Mesenchymal stem cell (in vitro differentiated cells and primary cell): ENCODE results near the gene NFKBIL1.
A peak's percentile ranks its signal among the peaks of the same experiment; 100 is the strongest.

Experiments
- DNase-seq: peaks from one replicate; pipeline ENCODE4 v3.0.0-alpha.2; 2013
- H2AFZ ChIP-seq: one replicate; pipeline ENCODE4 v1.6.1; 2013; ENCODE audit warnings: low read depth, mild to moderate bottlenecking, control low read depth, inconsistent platforms, low read length, moderate library complexity
- H2AK5ac ChIP-seq: 2 replicates; pipeline ENCODE4 v1.6.1; 2013; ENCODE audit warnings: low read length, moderate library complexity, mild to moderate bottlenecking, inconsistent platforms; ENCODE audit not compliant: severe bottlenecking
- H2BK120ac ChIP-seq: one replicate; pipeline ENCODE4 v1.6.1; 2013; ENCODE audit warnings: low read depth, mild to moderate bottlenecking, inconsistent platforms, low read length, moderate library complexity
- H2BK12ac ChIP-seq, 2 experiments: one replicate each; pipeline ENCODE4 v1.6.1; 2013; ENCODE audit warnings: inconsistent platforms in 2 of 2, low read length in 2 of 2, mild to moderate bottlenecking in 2 of 2, moderate library complexity in 2 of 2, control low read depth in 1 of 2
- H2BK15ac ChIP-seq: one replicate; pipeline ENCODE4 v1.6.1; 2013; ENCODE audit warnings: mild to moderate bottlenecking, low read depth, inconsistent platforms; ENCODE audit not compliant: poor library complexity, severe bottlenecking
- H2BK5ac ChIP-seq: 2 replicates; pipeline ENCODE4 v1.6.1; 2013; ENCODE audit warnings: low read depth, mild to moderate bottlenecking, low read length, control low read depth, inconsistent platforms; ENCODE audit not compliant: poor library complexity, severe bottlenecking
- H3K14ac ChIP-seq, 2 experiments: one replicate each; pipeline ENCODE4 v1.6.1; 2013; ENCODE audit warnings: inconsistent platforms in 2 of 2, low read length in 2 of 2, control low read depth in 1 of 2, mild to moderate bottlenecking in 1 of 2, moderate library complexity in 1 of 2
- H3K18ac ChIP-seq, 2 experiments: one replicate each; pipeline ENCODE4 v1.6.1; 2013; ENCODE audit warnings: inconsistent platforms in 2 of 2, low read length in 2 of 2, control low read depth in 1 of 2, low read depth in 1 of 2, mild to moderate bottlenecking in 1 of 2
- H3K23ac ChIP-seq, 2 experiments: one replicate each; pipeline ENCODE4 v1.6.1; 2013; ENCODE audit warnings: inconsistent platforms in 2 of 2, low read length in 2 of 2, mild to moderate bottlenecking in 2 of 2, moderate library complexity in 2 of 2, control low read depth in 1 of 2
- H3K27ac ChIP-seq: 2 replicates; pipeline ENCODE4 v1.5.1; 2013; ENCODE audit warnings: mild to moderate bottlenecking, moderate library complexity, low read length, control low read depth, inconsistent platforms; ENCODE audit not compliant: poor library complexity, severe bottlenecking
- H3K27me3 ChIP-seq, 2 experiments: 2 replicates each; pipeline versions ENCODE4 v1.6.1 to v1.7.0; 2013; ENCODE audit warnings: low read length in 2 of 2, mild to moderate bottlenecking in 2 of 2, moderate library complexity in 2 of 2, control low read depth in 1 of 2, inconsistent platforms in 1 of 2; ENCODE audit not compliant: control insufficient read depth in 1 of 2, insufficient read depth in 1 of 2
- H3K36me3 ChIP-seq, 2 experiments: 2 replicates each; pipeline versions ENCODE4 v1.6.1 to v1.7.0; 2013; ENCODE audit warnings: low read length in 2 of 2, control low read depth in 1 of 2, inconsistent platforms in 1 of 2, low read depth in 1 of 2, mild to moderate bottlenecking in 1 of 2; ENCODE audit not compliant: insufficient read depth in 2 of 2, control insufficient read depth in 1 of 2
- H3K4ac ChIP-seq, 2 experiments: one replicate each; pipeline ENCODE4 v1.6.1; 2013; ENCODE audit warnings: inconsistent platforms in 2 of 2, low read length in 2 of 2, mild to moderate bottlenecking in 2 of 2, moderate library complexity in 2 of 2, control low read depth in 1 of 2, low read depth in 1 of 2
- H3K4me1 ChIP-seq: 2 replicates; pipeline ENCODE4 v1.6.1; 2013; ENCODE audit warnings: low read depth, low read length, control low read depth; ENCODE audit not compliant: control insufficient read depth, insufficient read depth
- H3K4me2 ChIP-seq: 2 replicates; pipeline ENCODE4 v1.6.1; 2013; ENCODE audit warnings: low read length, mild to moderate bottlenecking, inconsistent platforms; ENCODE audit not compliant: poor library complexity, severe bottlenecking
- H3K4me3 ChIP-seq, 2 experiments: 2 replicates each; pipeline versions ENCODE4 v1.5.1 to v1.7.0; 2013; ENCODE audit warnings: low read length in 2 of 2, mild to moderate bottlenecking in 2 of 2, control low read depth in 1 of 2, low read depth in 1 of 2; ENCODE audit not compliant: insufficient read depth in 1 of 2
- H3K79me1 ChIP-seq: replicated peaks from 2 replicates; pipeline ENCODE4 v1.6.1; 2013; ENCODE audit warnings: mild to moderate bottlenecking, control low read depth, low read length, inconsistent platforms; ENCODE audit not compliant: poor library complexity, severe bottlenecking
- H3K9ac ChIP-seq: 2 replicates; pipeline ENCODE4 v1.7.0; 2013; ENCODE audit warnings: mild to moderate bottlenecking, low read length, moderate library complexity
- H3K9me3 ChIP-seq: 2 replicates; pipeline ENCODE4 v1.7.0; 2013; ENCODE audit warnings: mild to moderate bottlenecking, low read length; ENCODE audit not compliant: control insufficient read depth
- H4K8ac ChIP-seq: one replicate; pipeline ENCODE4 v1.6.1; 2013; ENCODE audit warnings: inconsistent platforms, mild to moderate bottlenecking, low read length, moderate library complexity
- H4K91ac ChIP-seq: one replicate; pipeline ENCODE4 v1.6.1; 2013; ENCODE audit warnings: mild to moderate bottlenecking, low read length, inconsistent platforms
- whole genome bisulfite sequencing: methylation state at CpG from one replicate; pipeline ENCODE4 v1.1.7; 2013; ENCODE audit warnings: mixed read lengths; 5-methylcytosine and 5-hydroxymethylcytosine counted together

Gene NFKBIL1

GRCh38 chr6:31586008-31586407 is 38.6 kb downstream of the NFKBIL1 start, which contains the start of gene LST1:
TSS of gene LST1 (plus strand) at chr6:31586277. CDS start at chr6:31587300, 1,023 bp downstream.
- Histone ChIP-seq H3K4me1 (peaks cover 15% of the 10 kb centered on the region), H3K18ac (no peak within 1 kb of the TSS), H3K4ac (no peak within 1 kb of the TSS), H3K27ac (no peak within 1 kb of the TSS), H2AK5ac (no peak within 1 kb of the TSS), H3K14ac (peak within 1 kb of the TSS in 1 of 2 experiments; percentile 46), H4K8ac (peak within 1 kb of the TSS; percentile 19), H2BK15ac (no peak within 1 kb of the TSS), H3K27me3 (peaks cover 0 to 15% of the 10 kb centered on the region in 2 experiments), H2BK12ac (no peak within 1 kb of the TSS), H2BK120ac (no peak within 1 kb of the TSS), H3K9me3 (no peaks in the 10 kb centered on the region), H3K4me2 (no peak within 1 kb of the TSS), H3K4me3 (no peak within 1 kb of the TSS), H2AFZ (no peak within 1 kb of the TSS), H2BK5ac (no peak within 1 kb of the TSS), H3K9ac (no peak within 1 kb of the TSS), H4K91ac (no peak within 1 kb of the TSS), H3K23ac (no peak within 1 kb of the TSS), H3K79me1 (peaks cover 10% of the 10 kb centered on the region), H3K36me3 (no peaks in the 10 kb centered on the region)
- DNase-seq, result no peak
- WGBS, result 85% methylated on average over 1 of the region's 1 CpG

- no peak overlapping the region for H3K18ac ChIP-seq
- no peak overlapping the region for H3K4ac ChIP-seq
- H4K91ac ChIP-seq, result no peak overlapping the region
- peaks cover 2% of the 10 kb centered on the region for H3K79me1 ChIP-seq
- H3K27me3 ChIP-seq, result peaks cover 0 to 15% of the 10 kb centered on the region in 2 experiments
- no peak overlapping the region for H3K14ac ChIP-seq
- no peaks in the 10 kb centered on the region for H3K9me3 ChIP-seq
- no peak overlapping the region for H2BK5ac ChIP-seq
- H3K36me3 ChIP-seq, result no peaks in the 10 kb centered on the region
- no peak overlapping the region for H2BK120ac ChIP-seq
- H3K27ac ChIP-seq, result no peak overlapping the region
- H2AFZ ChIP-seq, result no peak overlapping the region
- H2BK12ac ChIP-seq, result no peak overlapping the region
- no peak overlapping the region for H2BK15ac ChIP-seq
- no peak overlapping the region for H4K8ac ChIP-seq
- H3K4me1 ChIP-seq, result peaks cover 12% of the 10 kb centered on the region
- 81% methylated on average over 8 of the region's 9 CpGs for WGBS
- DNase-seq, result no peak
- H3K4me2 ChIP-seq, result no peak overlapping the region
- H3K4me3 ChIP-seq, result no peak overlapping the region
- H3K23ac ChIP-seq, result no peak overlapping the region
- no peak overlapping the region for H2AK5ac ChIP-seq
- no peak overlapping the region for H3K9ac ChIP-seq
Measured at GRCh38 chr6:31586599-31587281, 39.3 kb downstream of the NFKBIL1 start.

GRCh38 chr6:31587791-31588777 is 40.7 kb downstream of the NFKBIL1 start:
- no peak overlapping the region for H3K23ac ChIP-seq
- peaks cover 0 to 15% of the 10 kb centered on the region in 2 experiments for H3K27me3 ChIP-seq
- H3K4ac ChIP-seq, result no peak overlapping the region
- no peak overlapping the region for H3K4me2 ChIP-seq
- H4K8ac ChIP-seq, result no peak overlapping the region
- H3K18ac ChIP-seq, result no peak overlapping the region
- no peaks in the 10 kb centered on the region for H3K36me3 ChIP-seq
- no peaks in the 10 kb centered on the region for H3K9me3 ChIP-seq
- no peak for DNase-seq
- no peak overlapping the region for H3K14ac ChIP-seq
- H3K4me1 ChIP-seq, result peaks cover 2% of the 10 kb centered on the region
- no peak overlapping the region for H3K4me3 ChIP-seq
- no peak overlapping the region for H2BK120ac ChIP-seq
- H3K79me1 ChIP-seq, result no peaks in the 10 kb centered on the region
- H4K91ac ChIP-seq, result no peak overlapping the region
- WGBS, result 79% methylated on average over 12 of the region's 12 CpGs
- H2AK5ac ChIP-seq, result no peak overlapping the region
- H3K9ac ChIP-seq, result no peak overlapping the region
- H2BK15ac ChIP-seq, result no peak overlapping the region
- H2BK12ac ChIP-seq, result peak overlapping the region in 1 of 2 experiments; percentile 23
- H3K27ac ChIP-seq, result no peak overlapping the region
- no peak overlapping the region for H2BK5ac ChIP-seq
- H2AFZ ChIP-seq, result no peak overlapping the region
